WERI-Rb-1 (cell line): ENCODE results near the gene SUPT20H.

Source experiments
- DNase-seq: peaks from one replicate; pipeline ENCODE4 v3.0.0-alpha.2; 2020
- H3K27ac ChIP-seq: fragments of 250-450 bp; sonication (Bioruptor Pico); 2 replicates; pipeline ENCODE4 v1.5.1; 2020; ENCODE audit warnings: mild to moderate bottlenecking, moderate library complexity
- H3K27me3 ChIP-seq: fragments of 250-450 bp; sonication (Bioruptor Pico); 2 replicates; pipeline ENCODE4 v1.5.1; 2021; ENCODE audit warnings: mild to moderate bottlenecking, low read depth, moderate library complexity; ENCODE audit not compliant: insufficient read depth, severe bottlenecking
- H3K36me3 ChIP-seq: fragments of 250-450 bp; sonication (Bioruptor Pico); 2 replicates; pipeline ENCODE4 v1.5.1; 2020; ENCODE audit warnings: mild to moderate bottlenecking, moderate library complexity
- H3K4me3 ChIP-seq: 2 replicates; pipeline ENCODE4 v1.5.1; 2011; ENCODE audit warnings: low read depth, mild to moderate bottlenecking, control low read depth, low read length
- H3K9me3 ChIP-seq: fragments of 250-450 bp; sonication (Bioruptor Pico); 2 replicates; pipeline ENCODE4 v1.5.1; 2021; ENCODE audit warnings: mild to moderate bottlenecking, moderate library complexity; ENCODE audit not compliant: severe bottlenecking
- TF ChIP-seq, protein P1 (sequence below): IDR thresholded peaks from 2 replicates; pipeline ENCODE4 v1.5.1; 2011; ENCODE audit warnings: low read depth, mild to moderate bottlenecking, control low read depth, inconsistent platforms, low read length

The SUPT20H gene

DNA sequence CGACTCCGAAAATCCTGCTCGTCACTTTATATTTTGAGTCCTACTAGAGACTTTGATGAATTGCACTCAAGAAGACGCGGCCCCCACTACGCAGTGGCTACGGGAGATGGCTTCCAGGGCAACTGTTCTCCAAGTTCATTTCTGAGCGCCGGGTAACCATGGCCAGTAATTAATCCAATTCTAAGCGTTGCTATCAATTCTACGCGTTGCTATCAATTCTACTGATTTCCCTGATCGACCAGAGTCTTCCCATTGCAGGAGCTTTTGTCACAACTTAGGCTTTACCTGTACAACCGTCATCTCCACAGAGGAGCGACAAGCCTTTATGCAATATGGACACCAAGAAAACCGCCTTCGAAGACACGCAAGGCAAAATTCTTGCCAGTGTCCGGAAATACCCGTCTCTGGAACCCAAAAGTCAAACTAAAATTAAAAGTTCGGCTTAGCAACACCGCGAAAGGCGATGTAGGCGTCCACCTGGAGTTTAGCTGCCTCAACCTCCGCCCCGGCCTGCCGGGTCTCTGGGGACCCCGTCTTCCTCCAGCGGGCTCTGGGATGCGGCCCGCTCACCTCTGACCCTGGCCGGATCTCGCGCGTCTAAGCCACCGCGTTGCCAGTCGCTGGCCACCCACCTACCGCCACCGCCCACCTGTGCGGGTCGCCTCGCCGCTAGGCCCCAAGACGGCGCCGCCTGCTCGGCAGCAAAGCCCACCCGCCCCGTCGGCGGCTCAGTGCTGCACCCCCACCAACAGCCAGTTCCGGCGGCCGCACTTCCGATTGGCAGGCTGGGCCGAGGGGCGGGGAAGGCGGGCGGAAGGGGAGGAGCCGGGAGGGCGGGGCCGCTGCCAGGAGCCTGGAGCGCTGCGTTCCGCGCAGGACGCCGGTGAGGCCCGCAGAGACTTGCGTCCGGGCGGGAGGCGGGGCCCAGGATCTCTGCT lies at the start of gene SUPT20H:
Gene SUPT20H (minus strand): TSS at position 779 of the 938 bp plus-strand sequence. CDS start 8,198 bp downstream, outside the sequence.
- Histone ChIP-seq H3K27ac (peak within 1 kb of the TSS; percentile 89), H3K9me3 (no peaks in the 10 kb centered on the region), H3K36me3 (no peaks in the 10 kb centered on the region), H3K27me3 (no peaks in the 10 kb centered on the region), H3K4me3 (peak within 1 kb of the TSS; percentile 85)
- DNase-seq: peak; percentile 87
- TF ChIP-seq, protein P1, sequence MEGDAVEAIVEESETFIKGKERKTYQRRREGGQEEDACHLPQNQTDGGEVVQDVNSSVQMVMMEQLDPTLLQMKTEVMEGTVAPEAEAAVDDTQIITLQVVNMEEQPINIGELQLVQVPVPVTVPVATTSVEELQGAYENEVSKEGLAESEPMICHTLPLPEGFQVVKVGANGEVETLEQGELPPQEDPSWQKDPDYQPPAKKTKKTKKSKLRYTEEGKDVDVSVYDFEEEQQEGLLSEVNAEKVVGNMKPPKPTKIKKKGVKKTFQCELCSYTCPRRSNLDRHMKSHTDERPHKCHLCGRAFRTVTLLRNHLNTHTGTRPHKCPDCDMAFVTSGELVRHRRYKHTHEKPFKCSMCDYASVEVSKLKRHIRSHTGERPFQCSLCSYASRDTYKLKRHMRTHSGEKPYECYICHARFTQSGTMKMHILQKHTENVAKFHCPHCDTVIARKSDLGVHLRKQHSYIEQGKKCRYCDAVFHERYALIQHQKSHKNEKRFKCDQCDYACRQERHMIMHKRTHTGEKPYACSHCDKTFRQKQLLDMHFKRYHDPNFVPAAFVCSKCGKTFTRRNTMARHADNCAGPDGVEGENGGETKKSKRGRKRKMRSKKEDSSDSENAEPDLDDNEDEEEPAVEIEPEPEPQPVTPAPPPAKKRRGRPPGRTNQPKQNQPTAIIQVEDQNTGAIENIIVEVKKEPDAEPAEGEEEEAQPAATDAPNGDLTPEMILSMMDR: no peak

DNA sequence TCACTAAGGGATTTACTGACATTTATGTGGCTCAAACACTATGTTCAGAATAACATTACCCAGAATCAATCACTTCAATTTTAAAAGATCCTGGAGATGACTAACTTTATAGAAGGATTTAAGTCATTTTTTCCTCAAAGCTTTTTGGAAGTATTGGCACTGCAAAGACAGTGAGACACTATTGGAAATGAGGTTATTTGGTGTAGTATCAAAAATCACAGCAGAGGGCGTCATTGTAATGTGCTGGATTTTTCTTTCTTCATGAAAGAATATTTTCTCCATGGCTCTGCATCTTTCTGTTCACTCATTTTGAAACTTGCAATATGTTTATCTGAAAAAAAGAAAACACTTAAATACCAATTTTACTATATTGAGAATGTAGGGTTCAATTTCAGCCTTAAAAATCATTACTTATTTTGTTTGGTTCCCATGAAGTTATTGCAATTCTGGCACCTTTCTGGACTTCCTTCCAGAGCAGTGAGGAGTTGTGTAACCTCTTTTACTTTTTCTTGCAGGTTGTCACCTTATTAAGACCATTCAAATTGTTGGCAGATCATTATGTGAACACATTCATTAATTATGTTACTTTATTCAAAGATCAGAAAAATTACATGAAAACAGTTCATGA lies 49.7 kb upstream of the SUPT20H start:
- TF ChIP-seq, protein P1: peak; percentile 30
- Histone ChIP-seq H3K36me3 (no peaks in the 10 kb centered on the region), H3K4me3 (no peak overlapping the region), H3K9me3 (no peaks in the 10 kb centered on the region), H3K27ac (no peak overlapping the region), H3K27me3 (no peaks in the 10 kb centered on the region)
- no peak for DNase-seq

DNA sequence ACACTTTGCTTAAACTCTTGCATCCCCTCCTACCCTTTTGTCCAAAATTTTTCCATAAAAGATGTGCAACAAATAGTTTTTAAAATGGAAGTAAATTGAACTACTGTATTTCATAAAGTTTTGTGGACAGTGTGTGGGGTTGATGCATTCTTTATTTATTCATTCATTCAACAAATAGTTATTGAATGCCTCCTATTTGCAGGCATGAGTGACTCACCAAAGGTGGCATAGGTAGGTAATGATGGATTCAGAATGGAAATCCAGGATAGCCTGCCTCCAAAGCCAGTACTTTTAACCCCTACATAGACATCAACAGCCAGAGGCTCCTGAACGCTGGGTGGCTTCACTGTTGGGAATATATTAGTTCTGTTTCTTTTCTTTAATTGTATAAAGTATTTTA lies 48.4 kb upstream of the SUPT20H start:
- no peaks in the 10 kb centered on the region for H3K36me3 ChIP-seq
- TF ChIP-seq, protein P1: no peak
- no peaks in the 10 kb centered on the region for H3K27me3 ChIP-seq
- no peak overlapping the region for H3K4me3 ChIP-seq
- H3K27ac ChIP-seq: no peak overlapping the region
- no peaks in the 10 kb centered on the region for H3K9me3 ChIP-seq
- no peak for DNase-seq

DNA sequence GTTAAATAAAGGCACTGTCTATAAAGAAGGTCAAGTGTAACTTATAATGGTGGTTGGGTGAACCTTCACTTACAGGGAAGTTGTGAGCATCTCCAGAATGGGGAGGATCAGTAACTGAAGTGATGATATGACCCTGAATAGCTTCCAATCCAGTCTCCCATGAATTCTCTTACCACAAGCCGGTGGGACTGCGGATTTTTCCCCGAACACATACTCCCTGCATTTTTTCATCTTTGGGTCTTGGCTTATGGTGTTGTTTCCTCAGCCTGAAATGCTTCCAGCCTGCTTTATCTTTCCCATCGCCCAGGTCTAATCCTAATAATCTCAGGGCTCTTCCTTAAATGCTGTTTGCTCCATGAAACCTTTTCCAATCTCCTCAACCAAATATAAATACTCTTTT lies 48.0 kb upstream of the SUPT20H start:
- TF ChIP-seq, protein P1: no peak
- H3K27me3 ChIP-seq: no peaks in the 10 kb centered on the region
- DNase-seq: no peak
- H3K36me3 ChIP-seq: no peaks in the 10 kb centered on the region
- H3K9me3 ChIP-seq: no peaks in the 10 kb centered on the region
- no peak overlapping the region for H3K27ac ChIP-seq
- no peak overlapping the region for H3K4me3 ChIP-seq

DNA sequence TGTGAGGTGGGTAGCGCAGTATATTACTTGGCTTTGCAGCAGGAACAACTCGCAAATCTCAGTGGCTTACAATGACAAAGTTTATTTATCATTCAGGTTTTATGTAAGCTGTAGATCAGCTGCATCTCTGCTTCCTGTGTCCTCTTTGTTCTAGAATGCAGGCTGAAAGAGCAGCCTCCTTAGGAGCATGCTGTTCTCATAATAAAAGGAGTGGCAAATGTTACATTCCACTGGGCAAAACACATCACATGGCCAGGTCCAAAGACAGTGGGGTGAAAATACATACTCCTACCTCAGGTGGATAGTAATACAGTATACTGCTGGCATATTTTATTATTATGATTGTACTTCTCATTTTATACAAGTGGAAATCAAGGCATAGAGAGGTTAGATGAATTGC lies 47.2 kb upstream of the SUPT20H start:
- TF ChIP-seq, protein P1: no peak
- H3K27ac ChIP-seq: no peak overlapping the region
- no peaks in the 10 kb centered on the region for H3K27me3 ChIP-seq
- DNase-seq: no peak
- no peak overlapping the region for H3K4me3 ChIP-seq
- H3K36me3 ChIP-seq: no peaks in the 10 kb centered on the region
- no peaks in the 10 kb centered on the region for H3K9me3 ChIP-seq
